ENCODE results near the gene FNDC11.
"Not testable (repeated sequence)": the region's sequence is repeated elsewhere in the genome, so short reads cannot be mapped to it uniquely, and the experiment has no call there.

The FNDC11 gene

DNA sequence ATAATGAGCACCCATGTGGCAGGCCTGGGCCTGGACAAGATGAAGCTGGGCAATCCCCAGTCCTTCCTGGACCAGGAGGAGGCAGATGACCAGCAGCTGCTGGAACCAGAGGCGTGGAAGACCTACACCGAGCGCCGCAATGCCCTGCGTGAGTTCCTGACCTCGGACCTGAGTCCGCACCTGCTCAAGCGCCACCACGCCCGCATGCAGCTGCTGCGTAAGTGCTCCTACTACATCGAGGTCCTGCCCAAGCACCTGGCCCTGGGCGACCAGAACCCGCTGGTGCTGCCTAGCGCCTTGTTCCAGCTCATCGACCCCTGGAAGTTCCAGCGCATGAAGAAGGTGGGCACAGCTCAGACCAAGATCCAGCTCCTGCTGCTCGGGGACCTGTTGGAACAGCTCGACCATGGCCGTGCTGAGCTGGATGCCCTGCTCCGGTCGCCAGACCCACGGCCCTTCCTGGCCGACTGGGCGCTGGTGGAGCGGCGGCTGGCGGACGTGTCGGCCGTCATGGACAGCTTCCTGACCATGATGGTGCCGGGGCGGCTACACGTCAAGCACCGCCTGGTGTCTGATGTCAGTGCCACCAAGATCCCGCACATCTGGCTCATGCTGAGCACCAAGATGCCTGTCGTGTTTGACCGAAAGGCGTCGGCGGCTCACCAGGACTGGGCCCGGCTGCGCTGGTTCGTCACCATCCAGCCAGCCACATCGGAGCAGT lies 1.9 kb downstream of the FNDC11 start:
- DNase-seq = no peak

DNA sequence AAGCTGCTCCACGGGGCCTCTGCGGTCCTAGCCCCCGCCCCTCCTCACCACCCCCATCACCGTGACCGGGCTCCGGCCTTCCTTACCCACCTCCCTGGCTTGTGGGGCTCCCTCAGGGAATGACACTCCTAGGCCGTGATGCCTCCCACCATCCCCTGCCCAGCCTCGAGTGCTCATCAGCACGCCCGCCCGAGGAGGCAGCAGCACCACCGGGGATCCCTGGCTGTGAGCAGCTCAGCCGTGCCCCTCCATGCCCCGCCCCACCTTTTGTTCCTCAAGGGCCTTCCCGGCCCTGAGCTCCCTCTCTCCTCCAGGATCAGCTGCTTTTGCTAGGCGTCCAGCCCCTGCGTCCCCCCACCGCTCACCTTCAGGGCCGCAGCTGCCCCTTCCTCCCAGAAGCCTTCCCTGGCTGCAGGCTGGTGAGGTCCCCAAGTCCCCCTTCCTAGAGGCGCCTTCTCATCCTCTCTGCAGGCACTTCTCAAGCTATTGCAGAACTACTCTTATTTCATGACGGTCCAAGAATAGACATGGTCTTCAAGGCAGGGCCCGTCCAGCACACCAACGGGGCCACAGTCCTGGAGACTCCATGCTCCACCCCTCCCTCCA lies 3.0 kb downstream of the FNDC11 start:
- no peak for DNase-seq

DNA sequence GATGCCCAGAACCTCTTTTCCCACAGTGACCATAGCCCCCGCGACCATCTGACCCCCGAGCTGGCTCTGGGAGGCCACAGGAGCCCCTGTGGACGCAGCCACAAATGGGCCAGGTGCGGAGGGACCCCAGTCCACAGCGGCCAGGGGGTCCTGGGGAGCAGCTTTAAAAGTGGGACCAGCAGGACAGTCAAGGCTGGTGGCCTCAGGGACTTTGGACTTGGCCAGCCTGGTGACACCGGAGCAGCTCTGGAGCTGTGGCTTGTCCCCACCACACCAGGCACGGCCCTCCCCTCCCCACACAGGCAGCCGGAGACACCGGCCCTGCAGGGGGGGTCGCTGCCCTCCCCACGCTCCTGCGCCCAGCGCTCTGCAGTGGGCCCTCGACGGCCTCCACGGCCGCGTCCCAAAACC lies 3.5 kb downstream of the FNDC11 start:
- DNase-seq = no peak

DNA sequence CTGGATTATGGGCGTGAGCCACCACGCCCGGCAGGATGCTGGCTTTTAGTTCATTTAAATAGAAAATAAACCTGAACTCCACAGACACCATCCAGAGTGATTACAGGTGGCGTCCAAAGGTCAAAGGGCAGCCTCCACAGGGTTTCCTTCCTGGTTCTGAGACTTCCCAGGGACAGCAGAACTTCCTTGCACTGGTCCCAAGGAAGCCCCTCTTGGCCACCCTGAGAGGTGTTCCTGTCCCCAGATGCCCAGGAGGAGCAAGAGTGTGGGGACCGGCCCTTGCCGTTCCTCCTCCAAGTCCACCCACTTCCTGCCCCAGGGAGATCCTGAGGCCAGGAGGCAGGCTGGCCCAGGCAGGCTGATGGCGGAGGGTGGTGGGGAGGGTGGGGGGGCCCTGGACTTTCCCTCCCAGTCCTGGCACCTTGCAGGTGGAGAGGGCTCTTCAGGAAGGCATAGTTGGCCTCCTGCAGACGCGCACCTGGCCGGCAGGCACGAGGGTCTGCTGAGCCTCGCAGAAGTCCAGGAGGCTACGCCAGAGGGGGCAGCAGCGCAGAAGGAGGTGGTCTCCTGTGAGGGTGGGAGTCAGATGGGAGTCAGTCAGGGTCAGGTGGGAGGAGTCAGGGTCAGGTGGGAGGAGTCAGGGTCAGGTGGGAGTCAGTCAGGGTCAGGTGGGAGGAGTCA lies 5.0 kb downstream of the FNDC11 start:
- no peak for DNase-seq

DNA sequence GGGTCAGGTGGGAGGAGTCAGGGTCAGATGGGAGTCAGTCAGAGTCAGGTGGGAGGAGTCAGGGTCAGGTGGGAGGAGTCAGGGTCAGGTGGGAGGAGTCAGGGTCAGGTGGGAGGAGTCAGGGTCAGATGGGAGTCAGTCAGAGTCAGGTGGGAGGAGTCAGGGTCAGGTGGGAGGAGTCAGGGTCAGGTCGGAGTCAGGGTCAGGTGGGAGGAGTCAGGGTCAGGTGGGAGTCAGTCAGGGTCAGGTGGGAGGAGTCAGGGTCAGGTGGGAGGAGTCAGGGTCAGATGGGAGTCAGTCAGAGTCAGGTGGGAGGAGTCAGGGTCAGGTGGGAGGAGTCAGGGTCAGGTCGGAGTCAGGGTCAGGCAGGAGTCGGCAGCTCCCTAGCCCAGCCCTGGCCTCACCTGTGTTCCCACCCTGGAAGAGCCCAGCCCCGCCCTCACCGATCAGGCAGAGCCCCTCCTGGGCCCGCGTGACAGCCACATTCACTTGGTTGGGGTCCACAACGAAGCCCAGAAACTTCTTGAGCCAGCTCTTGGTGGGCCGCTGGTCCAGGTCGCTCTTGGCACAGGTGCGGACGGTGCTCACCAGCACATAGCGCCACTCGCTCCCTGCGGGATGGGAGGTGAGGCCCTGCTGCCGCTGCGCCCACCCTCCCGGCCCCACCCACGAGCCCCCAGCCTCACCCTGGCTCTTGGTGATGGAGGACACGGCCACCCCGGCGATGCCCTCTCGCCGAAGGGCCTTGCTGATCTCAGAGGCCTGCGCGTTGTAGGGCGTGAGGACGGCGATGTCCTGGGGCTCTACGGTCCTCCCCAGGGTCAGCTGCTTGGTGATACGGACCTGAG lies 5.8 kb downstream of the FNDC11 start:
- not testable (repeated sequence) for DNase-seq

DNA sequence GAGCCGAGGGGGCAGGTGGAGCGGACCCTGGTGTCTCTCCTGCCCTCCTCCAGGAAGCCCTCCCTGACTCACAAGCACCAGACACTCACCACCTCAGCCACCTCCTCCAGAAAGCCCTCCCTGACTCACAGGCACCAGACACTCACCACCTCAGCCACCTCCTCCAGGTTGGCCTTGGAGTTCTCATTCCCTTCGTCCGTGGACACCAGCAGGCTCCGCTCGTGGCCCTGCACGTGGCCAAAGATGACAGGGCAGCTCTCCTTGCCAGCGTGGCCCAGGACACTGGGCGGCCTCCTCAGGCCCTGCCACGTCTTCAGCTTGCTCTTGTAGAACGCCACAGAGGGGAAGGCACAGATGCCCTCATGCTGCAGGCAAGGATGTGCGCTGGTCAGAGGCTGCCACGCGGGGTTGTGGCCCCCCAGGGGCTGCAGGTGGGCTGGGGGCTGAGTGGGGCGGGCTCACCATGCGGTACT lies 6.4 kb downstream of the FNDC11 start:
- DNase-seq = no peak

DNA sequence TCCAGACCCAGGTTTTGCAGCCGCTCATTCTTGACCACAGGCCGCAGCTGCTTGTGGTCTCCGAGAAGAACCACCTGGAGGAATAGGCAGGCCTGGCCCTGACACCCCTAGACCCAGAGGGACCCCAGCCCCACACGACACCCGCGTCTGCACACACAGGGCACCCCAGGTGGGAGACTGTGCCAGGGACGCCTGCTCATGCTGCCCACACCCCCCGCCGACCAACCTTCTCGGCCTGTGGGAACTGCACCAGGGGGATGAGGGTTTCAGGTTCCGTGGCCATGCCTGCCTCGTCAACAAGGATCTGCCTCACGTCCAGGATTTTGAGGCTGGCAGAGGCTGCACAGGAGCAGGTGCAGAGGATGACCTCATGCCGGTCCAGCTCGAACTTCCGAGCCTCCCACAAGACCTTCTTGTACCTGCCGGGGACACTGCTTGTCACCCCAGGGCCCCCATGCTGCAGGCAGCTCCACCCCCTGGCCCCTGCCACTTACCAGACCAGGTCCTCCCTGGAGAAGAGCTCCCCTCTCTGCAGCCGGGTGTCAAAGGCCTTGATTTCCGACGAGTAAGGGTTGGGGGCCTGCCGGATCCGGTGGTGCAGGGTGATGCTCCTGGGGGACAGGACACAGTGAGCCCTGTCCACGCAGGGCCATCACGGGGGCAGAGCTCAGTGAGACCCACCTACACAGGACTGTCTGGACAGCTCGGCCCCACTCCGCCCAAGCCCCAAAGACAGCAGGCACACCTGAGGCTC lies 7.1 kb downstream of the FNDC11 start:
- no peak for DNase-seq

DNA sequence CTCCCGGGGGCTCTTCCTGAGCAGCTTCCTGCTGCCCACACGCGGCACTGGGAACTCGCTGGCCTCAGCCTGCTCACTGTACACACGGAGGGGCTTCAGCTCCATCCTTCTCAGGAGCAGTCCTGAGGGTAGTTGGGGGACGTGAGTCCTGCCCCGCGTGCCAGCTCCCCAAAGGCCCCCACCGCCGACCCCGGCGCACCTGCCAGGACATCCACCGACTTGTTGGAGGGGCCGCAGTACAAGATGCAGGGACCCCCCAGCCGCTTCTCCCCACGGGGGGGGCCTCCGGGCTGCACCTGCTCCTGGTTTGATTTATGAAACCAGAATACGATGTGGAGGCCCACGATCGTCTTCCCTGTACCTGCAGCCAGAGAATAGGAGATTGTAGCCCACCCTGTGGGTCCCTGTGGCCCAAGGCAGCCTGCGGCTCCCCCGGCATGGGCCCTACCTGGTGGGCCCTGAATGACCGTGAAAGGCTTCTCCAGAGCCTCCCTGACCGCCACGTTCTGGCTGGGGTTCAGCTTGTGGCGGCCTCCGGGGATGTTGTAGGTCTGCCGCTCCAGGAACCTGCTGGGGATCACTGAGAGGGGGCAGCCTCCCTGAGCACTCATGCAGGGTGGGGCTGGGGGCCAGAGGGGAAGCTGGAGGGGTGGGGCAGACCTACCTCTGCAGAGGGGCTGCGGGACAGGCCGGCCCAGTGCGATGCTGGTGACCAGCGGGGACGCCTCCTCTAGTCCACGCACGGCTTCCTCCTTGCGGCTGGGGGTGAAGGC lies 7.9 kb downstream of the FNDC11 start:
- no peak for DNase-seq

DNA sequence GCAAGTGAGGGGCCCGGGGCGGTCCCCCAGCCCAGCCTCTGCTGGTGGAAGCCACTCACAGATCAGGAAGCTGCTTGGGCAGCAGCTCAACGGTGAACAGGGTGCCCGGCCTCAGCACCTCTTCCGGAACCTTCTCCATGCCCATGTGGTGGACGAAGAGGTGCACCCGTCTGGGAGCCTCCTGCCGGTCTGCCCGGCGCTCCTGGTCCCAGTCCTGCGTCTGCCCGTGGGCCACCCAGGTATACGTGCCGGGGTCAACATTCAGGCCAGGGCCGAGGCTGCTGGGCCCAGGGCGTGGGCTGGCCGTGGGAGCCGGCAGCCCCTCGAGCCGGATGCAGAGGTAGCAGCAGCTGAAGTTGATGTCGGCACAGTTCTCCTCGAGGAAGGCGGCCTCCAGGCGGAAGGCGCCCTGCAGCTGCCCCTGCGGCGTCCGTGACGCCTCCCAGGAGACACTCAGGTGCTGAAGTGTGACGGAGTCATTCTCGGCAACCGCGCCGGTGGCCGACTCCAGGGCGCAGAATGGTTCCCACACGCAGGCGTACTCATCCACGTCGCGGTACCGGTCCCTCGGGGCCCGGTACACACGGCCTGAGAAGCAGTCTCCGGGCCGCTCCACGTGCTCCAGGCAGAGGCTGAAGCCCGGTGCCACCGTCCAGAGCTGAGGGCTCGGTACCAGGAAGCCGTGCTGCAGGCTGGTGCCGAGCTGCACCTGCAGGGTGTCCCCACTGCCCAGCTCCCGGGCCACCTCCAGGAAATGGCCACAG lies 8.7 kb downstream of the FNDC11 start:
- no peak for DNase-seq

DNA sequence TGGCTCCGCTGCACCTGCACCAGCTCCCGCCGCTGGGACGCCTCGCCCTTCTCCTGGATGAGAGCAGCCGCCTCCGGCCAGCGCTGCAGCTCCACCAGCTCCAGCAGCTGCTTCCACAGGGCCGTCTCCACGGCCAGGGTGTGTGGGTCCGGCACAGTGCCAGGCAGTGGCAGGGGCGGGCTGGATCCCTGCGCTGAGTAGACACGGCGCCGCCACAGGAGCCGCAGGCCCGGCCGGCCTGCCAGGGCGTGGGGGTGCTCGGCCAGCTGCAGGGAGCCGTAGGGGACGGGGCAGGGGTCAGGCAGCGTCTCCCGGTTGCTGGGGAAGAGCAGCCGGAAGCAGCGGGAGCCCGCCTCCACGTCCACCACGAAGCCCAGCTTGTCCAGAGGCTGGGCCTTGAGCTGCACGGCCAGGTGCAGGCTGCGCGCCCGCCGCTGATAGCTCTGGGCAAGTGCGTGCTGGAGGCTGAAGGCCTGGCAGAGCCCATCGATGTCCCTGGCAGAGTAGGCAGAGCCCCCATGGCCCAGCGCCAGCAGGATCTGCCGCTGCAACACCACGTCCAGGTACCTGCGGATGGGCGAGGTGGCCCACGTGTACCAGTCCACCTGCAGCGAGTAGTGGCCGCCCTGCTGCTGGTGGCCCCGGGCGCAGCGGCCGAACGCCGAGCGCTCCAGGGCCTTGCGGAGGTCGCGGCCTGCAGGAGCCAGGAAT lies 9.4 kb downstream of the FNDC11 start:
- no peak for DNase-seq

DNA sequence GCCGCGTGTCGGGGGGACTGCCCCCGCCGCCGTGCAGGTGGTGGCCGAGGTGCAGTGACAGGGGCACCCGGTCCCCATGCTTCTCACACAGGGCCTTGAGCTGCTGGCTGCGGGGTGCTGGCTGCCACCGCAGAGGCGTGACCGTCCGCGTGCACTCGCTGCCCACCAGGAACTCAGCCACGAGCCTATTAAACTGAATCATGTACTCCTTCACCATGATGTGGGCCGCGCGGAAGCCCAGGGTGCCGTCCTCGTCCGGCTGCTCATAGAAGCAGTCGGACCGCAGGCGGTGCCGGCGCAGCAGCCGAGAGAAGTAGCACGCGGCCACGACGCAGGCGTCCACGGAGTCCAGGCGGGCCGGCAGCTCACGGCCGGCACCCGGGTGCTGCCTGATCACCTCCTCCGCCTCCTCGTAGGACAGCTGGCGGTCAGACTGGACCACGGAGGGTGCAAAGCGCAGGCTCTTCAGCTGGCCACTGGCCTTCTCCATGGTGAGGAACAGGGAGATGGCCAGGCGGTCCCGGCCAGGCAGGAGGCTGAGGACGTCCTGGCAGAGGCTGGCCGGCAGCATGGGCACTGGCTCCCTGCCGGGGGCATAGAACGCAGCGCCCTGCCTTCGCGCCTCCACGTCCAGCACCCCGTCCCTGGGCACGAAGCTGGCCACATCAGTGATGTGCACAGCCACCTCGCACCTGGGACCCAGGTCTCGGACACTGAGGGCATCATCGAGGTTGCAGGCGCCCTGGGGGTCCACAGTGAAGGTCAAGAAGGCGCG lies 10.3 kb downstream of the FNDC11 start:
- DNase-seq = no peak

DNA sequence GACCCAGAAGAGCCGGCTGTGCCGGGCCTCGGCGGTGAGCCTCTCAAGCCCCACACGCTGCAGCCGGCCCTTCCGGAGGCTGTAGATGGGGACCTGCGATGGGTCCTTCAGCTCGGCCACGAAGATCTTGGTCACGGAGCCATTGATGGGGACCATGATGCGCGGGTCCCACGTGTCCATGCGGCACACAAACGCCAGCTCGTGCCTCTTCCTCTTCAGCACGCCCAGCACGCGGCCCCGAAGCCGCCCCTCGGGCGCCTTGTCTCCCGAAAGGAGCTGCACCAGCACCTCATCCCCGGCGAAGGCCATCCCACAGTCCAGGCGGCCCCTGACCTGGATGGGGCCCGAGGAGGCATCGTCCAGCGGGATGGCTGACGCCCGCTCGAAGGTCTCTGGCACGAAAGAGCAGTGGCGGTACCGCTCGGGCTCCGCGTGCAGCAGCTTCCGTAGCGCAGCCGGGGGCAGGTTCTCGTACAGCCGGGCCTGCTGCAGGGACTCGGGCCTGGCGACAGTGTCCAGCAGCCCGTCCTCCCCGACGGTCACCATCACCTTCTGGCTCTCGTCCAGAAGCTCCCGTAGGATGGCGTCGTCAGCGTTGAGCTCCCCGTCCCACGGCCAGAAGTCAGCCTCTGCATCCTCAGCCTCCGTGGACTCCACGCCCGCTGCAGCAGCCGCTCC lies 11.2 kb downstream of the FNDC11 start:
- no peak for DNase-seq

DNA sequence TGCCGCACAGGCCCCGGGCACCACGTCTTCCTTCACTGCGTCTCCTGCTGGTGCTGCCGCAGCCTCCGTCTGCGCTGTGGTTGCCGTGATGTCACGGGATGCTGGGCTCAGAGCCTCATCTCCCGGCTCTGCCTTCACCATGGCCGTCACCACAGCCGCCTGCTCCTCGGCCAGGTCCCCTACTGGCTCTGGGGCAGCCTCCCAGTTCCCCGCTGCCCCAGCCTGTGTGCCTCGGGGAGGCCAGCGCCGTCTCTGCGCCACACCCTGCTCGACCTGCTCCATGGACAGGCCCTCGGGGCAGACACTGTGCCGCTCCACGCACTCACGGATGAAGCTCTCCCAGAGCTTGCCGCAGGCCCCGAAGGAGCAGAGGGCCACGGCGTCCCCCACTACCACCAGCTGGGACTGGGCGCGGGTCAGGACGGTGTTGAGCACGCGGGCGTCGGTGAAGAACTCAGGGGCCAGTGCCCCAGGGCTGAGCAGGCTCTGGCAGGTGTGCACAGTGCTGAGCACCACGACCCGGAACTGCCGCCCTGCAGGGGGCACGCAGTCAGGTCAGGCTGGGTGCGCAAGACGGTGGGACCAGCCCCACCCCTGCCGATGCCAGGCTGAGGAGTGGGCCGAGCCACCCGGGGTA lies 11.9 kb downstream of the FNDC11 start:
- DNase-seq = no peak

DNA sequence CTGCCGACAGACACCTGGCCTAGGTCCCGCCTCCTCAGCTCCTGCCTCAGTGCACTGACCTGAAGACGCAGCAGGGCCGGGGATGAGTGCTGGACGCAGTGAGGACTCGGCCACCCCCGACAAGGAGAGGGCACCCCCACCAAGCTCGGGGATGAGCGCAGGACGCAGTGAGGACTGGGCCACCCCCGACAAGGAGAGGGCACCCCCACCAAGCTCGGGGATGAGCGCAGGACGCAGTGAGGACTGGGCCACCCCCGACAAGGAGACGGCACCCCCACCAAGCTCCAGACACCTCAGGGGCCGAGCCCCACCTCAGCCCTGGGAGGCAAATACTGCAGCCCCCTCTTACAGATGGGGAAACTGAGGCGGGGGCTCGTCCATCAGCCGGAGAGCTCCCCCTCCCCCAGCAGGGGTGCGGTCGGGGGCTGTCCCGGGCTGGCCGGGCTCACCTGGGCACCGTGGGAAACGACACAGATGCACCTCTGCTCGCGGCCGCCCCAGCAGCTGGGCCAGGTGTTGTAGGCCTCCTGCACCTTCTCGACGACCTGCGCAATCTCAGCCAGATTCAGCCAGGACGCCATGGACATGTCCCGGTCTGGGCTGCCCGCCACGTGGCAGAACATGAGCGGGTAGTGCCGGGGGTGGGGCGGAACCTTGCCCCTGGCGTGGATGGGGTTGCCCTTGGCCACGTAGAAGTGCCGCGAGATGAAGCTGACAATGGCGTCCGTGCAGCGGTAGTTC lies 12.6 kb downstream of the FNDC11 start:
- no peak for DNase-seq

DNA sequence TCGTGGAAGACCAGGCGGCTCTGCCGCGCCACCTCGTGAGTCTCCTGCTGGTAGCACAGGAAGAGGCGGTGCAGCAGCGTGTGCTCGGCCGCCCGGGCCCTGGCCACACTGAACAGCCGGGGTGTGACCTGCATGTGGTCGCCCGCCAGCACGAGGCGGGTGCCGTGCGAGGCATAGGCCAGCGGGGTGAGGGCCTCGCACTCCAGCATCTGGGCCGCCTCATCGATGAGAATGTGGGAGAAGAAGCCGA lies 13.1 kb downstream of the FNDC11 start:
- no peak for DNase-seq

DNA sequence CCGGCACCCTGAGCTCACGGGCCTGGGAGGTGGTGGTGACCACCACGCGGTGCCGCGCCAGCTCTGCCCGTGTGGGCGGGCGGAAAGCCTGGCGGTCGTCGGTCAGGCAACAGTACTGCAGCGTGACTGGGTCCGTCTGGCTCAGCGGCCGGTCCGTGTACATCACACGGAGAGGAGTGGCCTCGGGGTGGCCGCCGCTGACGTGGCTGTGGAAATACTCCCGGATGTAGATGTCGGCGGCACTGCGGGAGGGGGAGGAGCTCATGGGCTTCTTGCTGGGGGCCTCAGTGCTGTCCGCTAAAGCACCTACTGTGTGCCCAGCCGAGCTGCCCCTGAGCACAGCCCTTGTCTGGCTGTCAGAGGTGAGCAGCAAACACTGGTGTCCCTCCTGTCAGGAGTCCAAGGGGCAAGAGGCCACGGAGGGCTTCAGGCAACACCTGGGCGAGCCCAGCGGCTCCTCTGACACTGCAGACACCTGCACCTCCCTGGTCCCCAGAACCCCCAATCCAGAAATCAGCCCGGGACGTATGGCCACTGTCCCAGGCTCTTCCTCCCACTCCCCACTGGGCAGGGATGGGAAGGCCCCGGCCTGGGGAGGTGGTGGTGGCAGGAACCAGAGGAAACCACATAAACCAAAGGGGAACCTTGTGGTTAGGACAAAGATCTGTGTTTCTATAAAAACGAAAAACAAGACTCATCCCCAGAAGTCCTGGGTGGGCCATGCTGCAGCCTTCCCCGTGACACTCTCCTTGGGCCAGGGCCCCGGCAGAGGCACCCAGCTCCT lies 13.6 kb downstream of the FNDC11 start:
- no peak for DNase-seq
